Measurements from ENCODE around the gene RAB37. TPM values are rescaled to one million over a fixed set of nuclear protein-coding genes. Genes with fewer than 3 reads are reported as not detected.
A peak's percentile ranks its signal among the peaks of the same experiment; 100 is the strongest.

The RAB37 gene
- total and polyA plus RNA-seq, 4 experiments from 2014 or later: 23.2 to 52.3 (median 36.8) TPM

- no peaks in the 10 kb centered on the region for H3K27me3 Mint-ChIP-seq
- no peaks in the 10 kb centered on the region for H3K9me3 Mint-ChIP-seq
- H3K27me3 ChIP-seq (ENCODE audit: insufficient read depth, low read length): no peaks in the 10 kb centered on the region
- peaks cover 44 to 81% (median 59%) of the 10 kb centered on the region in 4 donors for H3K4me1 Mint-ChIP-seq
- H3K36me3 Mint-ChIP-seq: peaks cover 14 to 47% of the 10 kb centered on the region in 2 donors
- peak overlapping the region; percentile 93 to 99 (median 97) for H3K27ac Mint-ChIP-seq
- DNase-seq: peak in 1 of 5 donors; percentile 31
- POLR2A ChIA-PET (ENCODE audit: partially characterized antibody): interaction anchor here (0.7 to 17.0 kb wide), 9 partner anchors 8 to 495 kb away, joined by 3 to 489 read pairs (median 7); partner anchors contain the start of genes FDXR, MIF4GD, NHERF1 and RAB37
- H3K4me3 ChIP-seq (ENCODE audit: low read length in 2 of 2): peak overlapping the region; percentile 64 to 89
- peaks cover 35% of the 10 kb centered on the region for H3K36me3 ChIP-seq (ENCODE audit: insufficient read depth, low read length)
- no peaks in the 10 kb centered on the region for H3K9me3 ChIP-seq (ENCODE audit: control insufficient read depth in 1 of 2, low read length in 2 of 2)
- H3K4me1 ChIP-seq (ENCODE audit: insufficient read depth, low read length): peaks cover 60% of the 10 kb centered on the region
- intact Hi-C loops (cut with micrococcal nuclease): loop anchor here (1.0 kb wide), 1 partner anchor 27 kb away; the partner anchor contains the start of gene NHERF1
- H3K4me3 Mint-ChIP-seq: peak overlapping the region; percentile 95 to 100 (median 99)
- H3K27ac ChIP-seq (ENCODE audit: low read depth, low read length): peak overlapping the region; percentile 77
- CTCF ChIA-PET (ENCODE audit: partially characterized antibody): interaction anchor here (0.6 to 13.9 kb wide), 9 partner anchors 16 to 405 kb away, joined by 3 to 181 read pairs (median 109); partner anchors contain the start of gene RAB37
Observed at GRCh38 chr17:74775409-74776043, 38.5 kb downstream of the RAB37 start.

GRCh38 chr17:74776044-74776962 lies 39.2 kb downstream of the RAB37 start, which contains the start of gene NAT9:
Gene NAT9, minus strand, starts transcription at chr17:74776345. Its CDS starts 647 bp downstream, at chr17:74775698.
- intact Hi-C loops (cut with micrococcal nuclease): loop anchor here (1.0 kb wide), 1 partner anchor 28 kb away; the partner anchor contains the start of gene NHERF1
- DNase-seq: peak; percentile 95 to 99 (median 97)
- POLR2A ChIA-PET (ENCODE audit: partially characterized antibody): interaction anchor here (0.6 to 17.0 kb wide), 10 partner anchors 9 to 495 kb away, joined by 3 to 489 read pairs (median 5); partner anchors contain the start of genes FDXR, MIF4GD, NHERF1 and RAB37

GRCh38 chr17:74776990-74777389 lies 39.9 kb downstream of the RAB37 start:
- Histone ChIP-seq H3K36me3 (ENCODE audit: insufficient read depth, low read length) (peaks cover 21% of the 10 kb centered on the region), H3K27me3 (ENCODE audit: insufficient read depth, low read length) (no peaks in the 10 kb centered on the region), H3K4me3 (ENCODE audit: low read length in 2 of 2) (peak overlapping the region; percentile 50 to 89), H3K27ac (ENCODE audit: low read depth, low read length) (peak overlapping the region; percentile 77), H3K4me1 (ENCODE audit: insufficient read depth, low read length) (peaks cover 71% of the 10 kb centered on the region), H3K9me3 (ENCODE audit: control insufficient read depth in 1 of 2, low read length in 2 of 2) (no peaks in the 10 kb centered on the region)
- ChIA-PET POLR2A (ENCODE audit: partially characterized antibody) (interaction anchor here (0.6 to 17.0 kb wide), 7 partner anchors 8 to 96 kb away, joined by 3 to 489 read pairs (median 7); partner anchors contain the start of genes FDXR, NHERF1 and RAB37), CTCF (ENCODE audit: partially characterized antibody) (interaction anchor here (0.7 to 13.9 kb wide), 8 partner anchors 12 to 119 kb away, joined by 3 to 181 read pairs (median 112); partner anchors contain the start of gene RAB37)
- H3K4me1 Mint-ChIP-seq: peaks cover 49 to 87% (median 67%) of the 10 kb centered on the region in 4 donors
- H3K36me3 Mint-ChIP-seq: peaks cover 11 to 38% of the 10 kb centered on the region in 2 donors
- intact Hi-C loops (cut with micrococcal nuclease): loop anchor here (1.0 kb wide), 1 partner anchor 29 kb away; the partner anchor contains the start of gene NHERF1
- H3K4me3 Mint-ChIP-seq: peak overlapping the region; percentile 95 to 100 (median 99)
- no peaks in the 10 kb centered on the region for H3K9me3 Mint-ChIP-seq
- peak in 1 of 5 donors; percentile 36 for DNase-seq
- H3K27me3 Mint-ChIP-seq: no peaks in the 10 kb centered on the region
- peak overlapping the region; percentile 72 to 93 (median 77) for H3K27ac Mint-ChIP-seq

More at GRCh38 chr17:74776044-74776962, 39.2 kb downstream of the RAB37 start, which contains the start of gene NAT9:
- Mint-ChIP-seq H3K27me3 (no peaks in the 10 kb centered on the region), H3K4me1 (peaks cover 45 to 83% (median 61%) of the 10 kb centered on the region in 4 donors), H3K9me3 (no peaks in the 10 kb centered on the region), H3K27ac (peak within 1 kb of the TSS; percentile 93 to 99 (median 97)), H3K4me3 (peak within 1 kb of the TSS; percentile 95 to 100 (median 99)), H3K36me3 (peaks cover 11 to 43% of the 10 kb centered on the region in 2 donors)
- H3K27me3 ChIP-seq (ENCODE audit: insufficient read depth, low read length): no peaks in the 10 kb centered on the region
- peaks cover 65% of the 10 kb centered on the region for H3K4me1 ChIP-seq (ENCODE audit: insufficient read depth, low read length)
- H3K27ac ChIP-seq (ENCODE audit: low read depth, low read length): peak within 1 kb of the TSS; percentile 77
- H3K36me3 ChIP-seq (ENCODE audit: insufficient read depth, low read length): peaks cover 28% of the 10 kb centered on the region
- CTCF ChIA-PET (ENCODE audit: partially characterized antibody): interaction anchor here (0.6 to 13.9 kb wide), 10 partner anchors 13 to 406 kb away, joined by 3 to 181 read pairs (median 60); partner anchors contain the start of gene RAB37
- no peaks in the 10 kb centered on the region for H3K9me3 ChIP-seq (ENCODE audit: control insufficient read depth in 1 of 2, low read length in 2 of 2)
- H3K4me3 ChIP-seq (ENCODE audit: low read length in 2 of 2): peak within 1 kb of the TSS; percentile 64 to 89

- no peak for DNase-seq
- H3K27ac ChIP-seq (ENCODE audit: low read depth, low read length): no peak overlapping the region
- Mint-ChIP-seq H3K4me1 (peaks cover 54 to 84% (median 70%) of the 10 kb centered on the region in 4 donors), H3K9me3 (no peaks in the 10 kb centered on the region), H3K4me3 (peak overlapping the region in 7 of 8 donors; percentile 34 to 85 (median 60)), H3K27me3 (no peaks in the 10 kb centered on the region), H3K27ac (peak overlapping the region; percentile 25 to 93 (median 42)), H3K36me3 (peaks cover 10 to 28% of the 10 kb centered on the region in 2 donors)
- ChIA-PET POLR2A (ENCODE audit: partially characterized antibody) (interaction anchor here (13.7 to 17.0 kb wide), 2 partner anchors 24 to 39 kb away, joined by 195 to 489 read pairs; partner anchors contain the start of genes NHERF1 and RAB37), CTCF (ENCODE audit: partially characterized antibody) (interaction anchor here (2.2 to 13.9 kb wide), 6 partner anchors 8 to 120 kb away, joined by 8 to 181 read pairs (median 22); no protein-coding TSS in a partner anchor)
- intact Hi-C loops (cut with micrococcal nuclease): no loop called here
- H3K4me3 ChIP-seq (ENCODE audit: low read length in 2 of 2): no peak overlapping the region
- peaks cover 78% of the 10 kb centered on the region for H3K4me1 ChIP-seq (ENCODE audit: insufficient read depth, low read length)
- H3K36me3 ChIP-seq (ENCODE audit: insufficient read depth, low read length): peaks cover 17% of the 10 kb centered on the region
- H3K27me3 ChIP-seq (ENCODE audit: insufficient read depth, low read length): no peaks in the 10 kb centered on the region
- no peaks in the 10 kb centered on the region for H3K9me3 ChIP-seq (ENCODE audit: control insufficient read depth in 1 of 2, low read length in 2 of 2)
Observed at GRCh38 chr17:74777901-74778515, 41.0 kb downstream of the RAB37 start.

GRCh38 chr17:74778960-74779359 lies 41.9 kb downstream of the RAB37 start:
- peak overlapping the region in 1 of 2 donors; percentile 11 for H3K4me3 ChIP-seq (ENCODE audit: low read length in 2 of 2)
- H3K9me3 Mint-ChIP-seq: no peaks in the 10 kb centered on the region
- POLR2A ChIA-PET (ENCODE audit: partially characterized antibody): interaction anchor here (1.3 to 17.0 kb wide), 6 partner anchors 9 to 40 kb away, joined by 3 to 489 read pairs (median 18); partner anchors contain the start of genes NHERF1 and RAB37
- peak overlapping the region; percentile 43 for H3K27ac ChIP-seq (ENCODE audit: low read depth, low read length)
- H3K9me3 ChIP-seq (ENCODE audit: control insufficient read depth in 1 of 2, low read length in 2 of 2): no peaks in the 10 kb centered on the region
- H3K4me1 Mint-ChIP-seq: peaks cover 53 to 84% (median 66%) of the 10 kb centered on the region in 4 donors
- CTCF ChIA-PET (ENCODE audit: partially characterized antibody): interaction anchor here (0.6 to 13.9 kb wide), 11 partner anchors 9 to 121 kb away, joined by 3 to 181 read pairs (median 8); partner anchors contain the start of gene RAB37
- intact Hi-C loops (cut with micrococcal nuclease): no loop called here
- no peaks in the 10 kb centered on the region for H3K27me3 Mint-ChIP-seq
- H3K36me3 Mint-ChIP-seq: peaks cover 6 to 20% of the 10 kb centered on the region in 2 donors
- H3K27me3 ChIP-seq (ENCODE audit: insufficient read depth, low read length): no peaks in the 10 kb centered on the region
- H3K27ac Mint-ChIP-seq: peak overlapping the region; percentile 77 to 98 (median 94)
- peaks cover 9% of the 10 kb centered on the region for H3K36me3 ChIP-seq (ENCODE audit: insufficient read depth, low read length)
- DNase-seq: no peak
- peak overlapping the region in 7 of 8 donors; percentile 28 to 85 (median 76) for H3K4me3 Mint-ChIP-seq
- peaks cover 72% of the 10 kb centered on the region for H3K4me1 ChIP-seq (ENCODE audit: insufficient read depth, low read length)

- intact Hi-C loops (cut with micrococcal nuclease): no loop called here
- peaks cover 72% of the 10 kb centered on the region for H3K4me1 ChIP-seq (ENCODE audit: insufficient read depth, low read length)
- H3K27me3 ChIP-seq (ENCODE audit: insufficient read depth, low read length): no peaks in the 10 kb centered on the region
Observed at GRCh38 chr17:74779501-74779900, 42.4 kb downstream of the RAB37 start.

More at GRCh38 chr17:74779501-74779900, 42.4 kb downstream of the RAB37 start:
- Mint-ChIP-seq H3K36me3 (peaks cover 5 to 23% of the 10 kb centered on the region in 2 donors), H3K27ac (peak overlapping the region; percentile 91 to 98 (median 95)), H3K4me1 (peaks cover 57 to 86% (median 68%) of the 10 kb centered on the region in 4 donors), H3K9me3 (no peaks in the 10 kb centered on the region), H3K4me3 (peak overlapping the region; percentile 73 to 85 (median 80)), H3K27me3 (no peaks in the 10 kb centered on the region)
- POLR2A ChIA-PET (ENCODE audit: partially characterized antibody): interaction anchor here (1.3 to 17.0 kb wide), 6 partner anchors 9 to 41 kb away, joined by 3 to 489 read pairs (median 18); partner anchors contain the start of genes NHERF1 and RAB37
- DNase-seq: no peak
- H3K36me3 ChIP-seq (ENCODE audit: insufficient read depth, low read length): peaks cover 6% of the 10 kb centered on the region
- H3K4me3 ChIP-seq (ENCODE audit: low read length in 2 of 2): peak overlapping the region in 1 of 2 donors; percentile 11
- no peaks in the 10 kb centered on the region for H3K9me3 ChIP-seq (ENCODE audit: control insufficient read depth in 1 of 2, low read length in 2 of 2)
- H3K27ac ChIP-seq (ENCODE audit: low read depth, low read length): peak overlapping the region; percentile 43
- CTCF ChIA-PET (ENCODE audit: partially characterized antibody): interaction anchor here (0.6 to 13.9 kb wide), 14 partner anchors 9 to 122 kb away, joined by 3 to 181 read pairs (median 6); partner anchors contain the start of gene RAB37

Measured in CD4-positive, alpha-beta memory T cell (primary cell).